GM18499 (cell line): Measurements from ENCODE around the gene SGF29.
"Not testable (repeated sequence)": the region's sequence is repeated elsewhere in the genome, so short reads cannot be mapped to it uniquely, and the experiment has no call there.

ENCODE experiments used
- ATAC-seq: cut with Tn5 transposase; IDR thresholded peaks from one replicate; pipeline ENCODE4 v1.9.1; 2021; ENCODE audit warnings: moderate number of reproducible peaks; ENCODE audit not compliant: insufficient read depth, unreplicated experiment

The SGF29 gene

DNA sequence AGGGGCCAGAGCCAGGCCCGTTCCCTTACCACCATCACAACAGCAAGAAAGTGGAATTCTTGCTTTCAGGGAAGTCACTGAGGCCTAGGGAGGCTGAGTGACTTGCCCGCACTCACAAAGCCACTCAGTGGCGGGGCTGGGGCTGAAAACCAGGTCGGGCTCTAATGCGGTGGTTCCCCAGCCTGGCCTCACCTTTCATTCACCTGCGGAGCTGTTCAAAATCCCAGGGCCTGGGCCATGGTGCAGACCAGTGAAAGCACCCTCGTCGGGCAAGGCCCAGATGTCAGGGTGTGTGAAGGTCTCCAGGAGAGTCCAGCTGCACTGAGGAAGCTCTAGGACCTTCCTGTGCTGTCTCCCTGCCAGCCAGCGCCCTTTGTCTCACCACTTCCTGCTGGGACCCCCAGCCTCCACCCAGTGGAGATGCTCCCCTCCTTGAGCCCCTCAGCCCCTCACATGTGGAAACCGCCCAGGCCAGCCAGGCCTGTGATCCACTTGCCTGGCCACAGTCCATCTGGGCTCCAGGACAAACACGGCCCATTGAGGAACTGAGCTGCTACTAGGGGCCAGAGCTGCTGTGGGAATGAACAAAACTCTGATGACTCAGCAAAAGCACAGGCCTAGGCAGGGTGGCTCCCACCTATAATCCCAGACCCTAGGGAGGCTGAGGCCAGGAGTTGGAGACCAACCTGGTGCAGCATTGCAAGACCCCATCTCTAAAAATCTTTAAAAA lies 55.3 kb downstream of the SGF29 start:
- ATAC-seq = not testable (repeated sequence)

GRCh38 chr16:28609631-28610594 lies 56.2 kb downstream of the SGF29 start, which contains the start of gene SULT1A1:
Gene SULT1A1, minus strand, starts transcription at chr16:28610044. Its CDS starts 1,189 bp downstream, at chr16:28608855.
- ATAC-seq = no peak

DNA sequence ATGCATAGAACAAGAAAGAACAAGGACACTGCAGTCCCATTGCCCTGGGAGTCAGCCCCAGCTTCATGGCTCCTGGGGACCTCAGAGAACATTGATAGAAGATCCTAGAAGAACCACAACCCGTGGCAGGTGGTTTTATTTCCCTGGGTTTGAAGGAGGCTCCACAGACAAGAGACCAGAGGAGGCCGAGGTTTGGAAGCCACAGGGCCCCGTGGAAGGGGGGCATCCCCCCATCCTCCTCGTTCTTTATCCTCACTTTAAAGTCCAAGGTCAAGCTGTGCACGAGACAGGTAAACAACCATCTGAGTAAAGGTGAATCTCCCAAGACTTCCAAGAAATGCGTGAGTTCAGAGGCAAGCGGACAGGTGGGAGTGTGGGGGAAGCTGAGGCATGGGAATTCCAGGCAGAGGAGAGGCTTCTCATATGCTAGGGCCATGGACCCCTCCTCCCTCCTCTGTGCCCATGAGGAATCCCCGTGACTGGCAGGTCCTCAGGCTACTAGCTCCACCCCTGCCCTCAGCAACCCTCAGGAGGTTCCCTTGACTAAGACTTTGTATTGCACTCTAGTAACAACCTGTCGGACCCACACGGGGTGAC lies 57.0 kb downstream of the SGF29 start:
- ATAC-seq = no peak

DNA sequence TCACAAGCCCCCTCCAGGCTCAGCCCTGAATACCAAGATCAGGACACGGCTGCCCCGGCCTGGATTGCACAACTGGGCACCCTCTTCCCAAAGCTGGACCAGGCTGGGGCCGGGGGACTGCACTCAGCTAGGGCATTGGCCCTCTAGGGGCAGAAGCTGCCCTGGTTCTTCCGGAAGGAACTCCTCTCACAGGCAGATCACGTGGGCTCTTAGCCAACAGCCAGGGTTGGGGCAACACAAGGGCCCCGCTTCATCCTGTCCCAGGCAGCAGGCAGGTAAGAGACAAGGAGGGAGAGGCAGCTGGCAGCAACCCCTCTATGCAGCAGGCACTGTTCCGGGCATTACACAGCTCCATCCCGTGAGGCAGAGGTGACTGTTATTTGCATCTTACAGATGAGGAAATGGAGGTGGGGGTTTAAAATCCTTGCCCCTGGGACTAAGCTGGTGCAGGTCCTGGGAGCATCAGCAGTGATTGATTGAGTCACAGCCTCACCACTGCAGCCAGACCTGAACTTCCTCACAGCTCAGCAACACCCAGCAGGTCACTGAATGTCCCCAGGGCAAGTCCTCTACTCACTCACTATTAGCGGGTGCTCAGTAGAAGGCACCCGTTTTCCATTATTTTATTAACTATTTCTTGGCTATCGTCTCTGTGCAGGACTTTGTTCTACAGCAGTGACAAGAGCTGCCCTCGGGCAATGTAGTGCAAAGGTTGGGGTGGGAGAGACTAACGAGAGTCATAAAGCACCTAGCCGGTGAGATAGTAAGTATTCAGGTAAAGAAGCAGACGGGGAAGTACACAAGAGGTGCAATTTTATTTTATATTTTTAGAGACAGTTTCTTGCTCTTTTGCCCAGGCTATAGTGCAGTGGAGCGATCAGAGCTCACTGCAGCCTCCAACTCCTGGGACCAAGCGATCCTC lies 58.9 kb downstream of the SGF29 start:
- not testable (repeated sequence) for ATAC-seq

DNA sequence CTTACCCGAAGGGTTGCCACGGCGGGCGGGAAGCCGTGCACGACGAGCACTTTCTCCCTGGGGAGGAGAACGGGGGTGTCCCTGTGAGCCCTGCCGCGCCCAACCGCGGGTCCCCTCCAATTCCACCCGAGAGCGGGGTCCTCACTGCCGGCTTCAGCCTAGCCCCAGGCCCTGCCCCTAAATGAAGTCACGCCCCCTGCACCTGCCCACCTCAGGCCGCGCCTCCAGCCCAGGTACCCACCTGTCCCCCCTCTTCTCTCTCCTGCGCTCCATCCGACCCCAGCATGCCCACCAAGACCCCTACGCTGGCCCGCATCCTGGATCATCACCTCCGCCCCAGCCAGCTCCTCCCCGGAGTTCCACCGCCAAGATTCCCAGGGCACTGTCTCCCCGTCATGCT lies 60.2 kb downstream of the SGF29 start:
- not testable (repeated sequence) for ATAC-seq

DNA sequence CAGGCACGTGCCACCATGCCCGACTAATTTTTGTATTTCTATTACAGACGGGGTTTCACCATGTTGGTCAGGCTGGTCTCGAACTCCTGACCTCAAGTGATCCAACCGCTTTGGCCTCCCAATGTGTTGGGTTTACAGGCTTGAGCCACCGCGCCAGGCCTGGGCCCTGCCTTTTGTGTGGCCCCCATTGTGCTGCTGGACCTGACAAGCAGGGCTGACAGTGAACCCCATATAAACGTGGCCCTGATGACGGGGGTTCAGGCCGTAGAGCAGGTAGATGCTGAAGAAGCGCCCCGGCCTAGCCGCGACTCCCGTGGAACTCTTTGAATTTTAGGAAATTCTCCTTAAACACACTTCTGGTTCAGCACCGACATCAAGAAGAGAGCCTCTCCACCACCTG lies 60.8 kb downstream of the SGF29 start:
- ATAC-seq = not testable (repeated sequence)

DNA sequence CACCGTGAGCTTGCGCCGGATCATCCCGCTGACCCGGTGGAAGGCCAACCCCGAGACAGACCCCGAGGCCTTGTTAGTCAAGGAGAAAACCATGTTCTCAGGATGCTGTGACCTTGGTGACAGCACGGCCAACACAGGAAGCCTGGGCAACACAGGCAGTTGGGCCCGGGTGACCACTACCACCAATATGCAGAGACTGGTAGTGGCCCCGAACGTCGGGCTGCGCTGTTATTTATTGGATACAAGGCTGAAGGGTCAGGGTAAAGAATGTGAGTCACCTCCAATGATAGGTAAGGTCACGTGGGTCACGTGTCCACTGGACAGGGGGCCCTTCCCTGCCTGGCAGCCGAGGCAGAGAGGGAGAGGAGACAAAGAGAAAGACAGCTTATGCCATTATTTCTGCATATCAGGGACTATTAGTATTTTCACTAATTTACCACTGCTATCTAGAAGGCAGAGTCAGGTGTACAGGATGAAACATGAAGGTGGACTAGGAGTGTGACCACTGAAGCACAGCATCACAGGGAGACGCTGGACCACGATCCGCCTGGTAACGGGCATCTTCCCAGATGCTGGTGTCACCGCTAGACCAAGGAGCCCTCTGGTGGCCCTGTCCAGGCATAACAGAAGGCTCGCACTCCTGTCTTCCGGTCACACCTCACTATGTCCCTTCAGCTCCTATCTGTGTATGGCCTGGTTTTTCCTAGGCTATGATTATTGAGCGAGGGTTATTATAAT lies 61.9 kb downstream of the SGF29 start:
- not testable (repeated sequence) for ATAC-seq

DNA sequence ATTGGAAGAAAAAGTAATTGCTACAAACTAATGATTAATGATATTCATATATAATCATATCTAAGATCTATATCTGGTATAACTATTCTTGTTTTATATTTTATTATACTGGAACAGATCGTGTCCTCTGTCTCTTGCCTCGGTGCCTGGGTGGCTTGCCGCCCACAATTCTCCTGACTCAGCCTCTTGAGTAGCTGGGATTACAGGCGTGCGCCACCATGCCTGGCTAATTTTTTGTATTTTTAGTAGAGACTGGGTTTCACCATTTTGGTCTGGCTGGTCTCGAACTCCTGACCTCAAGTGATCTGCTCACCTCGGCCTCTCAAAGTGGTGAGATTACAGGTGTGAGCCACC lies 62.5 kb downstream of the SGF29 start:
- ATAC-seq = not testable (repeated sequence)

GRCh38 chr16:28616636-28617035 lies 62.9 kb downstream of the SGF29 start:
- ATAC-seq = no peak

- ATAC-seq = no peak
These were observed 64.2 kb downstream of the SGF29 start for GRCh38 chr16:28617874-28618273.

GRCh38 chr16:28620316-28620715 lies 66.6 kb downstream of the SGF29 start:
- not testable (repeated sequence) for ATAC-seq

DNA sequence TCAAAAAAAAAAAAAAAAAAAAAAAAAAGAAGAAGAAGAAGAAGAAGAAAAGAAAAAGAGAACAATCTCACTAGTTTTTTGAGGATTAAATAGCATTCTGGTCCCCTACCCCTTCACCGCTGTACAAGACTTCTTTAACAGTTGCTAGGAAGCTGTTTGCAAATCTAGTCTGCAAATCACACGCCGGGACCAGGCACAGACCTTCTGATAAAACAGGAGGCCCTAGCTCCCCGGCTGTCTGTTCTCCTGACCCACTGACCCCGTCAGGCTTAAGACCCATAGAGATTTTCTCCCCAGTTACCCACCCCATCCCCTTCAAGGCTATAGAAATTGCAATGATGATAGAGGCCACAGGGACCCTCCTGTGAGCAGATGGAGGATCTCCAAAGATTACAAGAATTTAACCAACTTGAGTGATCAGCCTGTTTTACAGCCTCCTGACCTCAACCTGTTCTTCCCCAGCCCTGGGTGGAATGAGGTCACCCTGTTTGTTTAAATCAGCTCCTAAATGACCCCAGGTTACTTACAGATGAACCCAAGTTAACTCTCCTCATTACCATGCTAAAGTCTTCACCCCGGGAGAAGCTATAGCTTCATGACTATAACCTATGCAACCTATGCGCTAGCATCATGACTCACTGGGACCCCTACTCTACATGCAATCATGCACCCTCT lies 67.9 kb downstream of the SGF29 start:
- no peak for ATAC-seq

- not testable (repeated sequence) for ATAC-seq
These were observed 68.9 kb downstream of the SGF29 start for GRCh38 chr16:28622532-28623171.

DNA sequence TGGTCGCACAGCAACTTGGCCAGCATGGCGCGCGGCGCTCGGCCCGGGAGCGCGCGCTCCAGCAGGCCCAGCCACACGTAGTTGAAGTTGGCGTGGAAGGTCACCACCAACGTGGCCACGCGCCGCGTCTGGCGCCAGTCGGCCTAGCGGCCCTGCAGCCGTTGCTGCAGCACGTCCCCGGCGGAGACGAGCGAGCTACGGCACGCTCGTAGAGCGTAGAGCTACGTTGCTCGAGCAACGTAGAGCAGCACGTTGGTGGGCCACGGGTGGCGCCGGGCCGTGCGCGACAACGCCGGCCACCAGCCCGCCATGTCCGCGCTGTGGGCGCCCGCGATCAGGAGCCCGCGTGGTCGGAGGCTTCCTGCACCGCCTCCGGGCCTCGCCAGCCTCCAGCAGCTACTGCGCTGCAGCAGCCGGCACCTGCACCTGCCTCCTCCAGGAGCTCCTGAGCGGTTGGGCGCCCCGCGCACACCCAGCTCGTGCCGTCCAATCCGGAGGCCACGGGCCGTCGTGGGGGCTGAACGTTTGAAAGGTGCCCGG lies 69.5 kb downstream of the SGF29 start:
- no peak for ATAC-seq

DNA sequence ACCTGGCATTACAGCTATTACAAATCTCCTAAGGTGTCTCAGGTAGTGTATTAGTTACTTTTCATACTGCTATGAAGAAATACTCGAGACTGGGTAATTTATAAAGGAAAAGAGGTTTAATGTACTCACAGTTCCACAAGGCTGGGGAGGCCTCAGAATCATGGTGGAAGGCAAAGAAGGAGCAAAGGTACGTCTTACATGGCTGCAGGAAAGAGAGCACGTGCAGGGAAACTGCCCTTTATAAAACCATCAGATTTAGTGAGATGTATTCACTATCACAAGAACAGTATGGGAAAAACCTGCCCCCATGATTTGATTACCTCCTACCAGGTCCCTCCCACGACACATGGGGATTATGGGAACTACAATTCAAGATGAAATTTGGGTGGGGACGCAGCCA lies 77.2 kb downstream of the SGF29 start:
- ATAC-seq = not testable (repeated sequence)

- ATAC-seq = not testable (repeated sequence)
These were observed 82.5 kb downstream of the SGF29 start for GRCh38 chr16:28636093-28636823.

DNA sequence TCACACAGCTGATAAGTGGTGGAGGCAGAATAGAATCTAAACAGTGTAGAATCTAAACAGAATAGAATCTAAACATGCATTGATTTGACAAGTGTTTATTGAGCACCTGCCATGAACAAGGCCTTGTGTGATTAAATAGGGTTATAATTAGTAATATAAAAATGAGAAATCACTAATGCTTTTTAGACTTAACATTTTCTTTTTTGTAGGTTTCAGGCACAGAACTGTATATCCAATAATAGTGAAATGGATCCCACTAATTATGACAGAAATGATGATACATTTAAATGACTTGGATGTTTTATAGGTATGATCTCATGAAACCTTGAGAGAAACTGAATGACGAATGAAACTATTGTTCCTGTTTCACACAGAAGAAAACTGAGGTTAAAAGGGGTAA lies 84.0 kb downstream of the SGF29 start, which contains the start of gene NPIPB8:
TSS of gene NPIPB8 (plus strand) at position 301 of the 400 bp plus-strand sequence. CDS start 296 bp downstream, outside the sequence.
- not testable (repeated sequence) for ATAC-seq
